ENCODE data around the gene FANCB. TPM values are rescaled to one million over a fixed set of nuclear protein-coding genes. Genes with fewer than 3 reads are reported as not detected.

FANCB gene
- total RNA-seq, 1 experiment from 2014 or later = 12.3 TPM

GRCh38 chrX:14832151-14832550 lies 40.7 kb downstream of the FANCB start (continued):
- TF ChIP-seq ARID4B (CRISPR knock-in tag; IDR thresholded peaks at IDR 0.05; ENCODE audit: borderline replicate concordance) = no peak

- TF ChIP-seq ZNF671 (CRISPR knock-in tag; IDR thresholded peaks at IDR 0.05) (no peak), TCF7 (CRISPR knock-in tag; IDR thresholded peaks at IDR 0.05; ENCODE audit: low read depth) (no peak), ZBTB21 (CRISPR knock-in tag; IDR thresholded peaks at IDR 0.05; ENCODE audit: borderline replicate concordance) (no peak), RORB (CRISPR knock-in tag; IDR thresholded peaks at IDR 0.05) (no peak), E2F5 (CRISPR knock-in tag; IDR thresholded peaks at IDR 0.05) (no peak), NFYB (CRISPR knock-in tag; conservative IDR thresholded peaks at IDR 0.05; ENCODE audit: low read depth) (no peak), PREB (CRISPR knock-in tag; IDR thresholded peaks at IDR 0.05; ENCODE audit: borderline replicate concordance) (no peak), PRRX2 (CRISPR knock-in tag; IDR thresholded peaks at IDR 0.05) (no peak), USF2 (CRISPR knock-in tag; IDR thresholded peaks at IDR 0.05) (no peak)
- peaks cover 21% of the 10 kb centered on the region for H3K36me3 Mint-ChIP-seq
- H3K27ac Mint-ChIP-seq = no peak overlapping the region
- ChIA-PET CTCF (no interaction called here), POLR2A (no interaction called here)
- peaks cover 17% of the 10 kb centered on the region for H3K9me3 Mint-ChIP-seq
- H3K27me3 Mint-ChIP-seq (ENCODE audit: low read depth) = no peaks in the 10 kb centered on the region
- H3K4me3 Mint-ChIP-seq = no peak overlapping the region
- DNase-seq (ENCODE audit: low spot score) (no peak), ATAC-seq (no peak)
- peaks cover 9% of the 10 kb centered on the region for H3K4me1 Mint-ChIP-seq
Observed at GRCh38 chrX:14829643-14830042, 43.2 kb downstream of the FANCB start.

- Mint-ChIP-seq H3K9me3 (peaks cover 17% of the 10 kb centered on the region), H3K4me1 (no peaks in the 10 kb centered on the region), H3K4me3 (no peak overlapping the region), H3K27ac (no peak overlapping the region), H3K36me3 (peaks cover 17% of the 10 kb centered on the region), H3K27me3 (ENCODE audit: low read depth) (no peaks in the 10 kb centered on the region)
- POLR2A ChIA-PET = no interaction called here
- CTCF ChIA-PET = no interaction called here
- DNase-seq (ENCODE audit: low spot score) (no peak), ATAC-seq (no peak)
- no peak for TF ChIP-seq ETV6 (CRISPR knock-in tag; IDR thresholded peaks at IDR 0.05)
- TF ChIP-seq JUN (CRISPR knock-in tag; IDR thresholded peaks at IDR 0.05) = no peak
- TF ChIP-seq ATF3 (CRISPR knock-in tag; conservative IDR thresholded peaks at IDR 0.05) = no peak
- TF ChIP-seq ZNF512 (CRISPR knock-in tag; IDR thresholded peaks at IDR 0.05; ENCODE audit: borderline replicate concordance) = no peak
- no peak for TF ChIP-seq FOXP1 (CRISPR knock-in tag; IDR thresholded peaks at IDR 0.05; ENCODE audit: borderline replicate concordance)
- TF ChIP-seq MXD4 (CRISPR knock-in tag; IDR thresholded peaks at IDR 0.05; ENCODE audit: borderline replicate concordance) = no peak
- no peak for TF ChIP-seq NFYB (CRISPR knock-in tag; conservative IDR thresholded peaks at IDR 0.05; ENCODE audit: low read depth)
- TF ChIP-seq STAT6 (CRISPR knock-in tag; conservative IDR thresholded peaks at IDR 0.05; ENCODE audit: low read depth) = no peak
- no peak for TF ChIP-seq NFATC4 (CRISPR knock-in tag; IDR thresholded peaks at IDR 0.05)
- TF ChIP-seq ZNF281 (CRISPR knock-in tag; IDR thresholded peaks at IDR 0.05) = no peak
Observed at GRCh38 chrX:14826319-14826718, 46.5 kb downstream of the FANCB start.

Measured in WTC11 (cell line).